GM03348 (cell line): ENCODE measurements around the gene GPR151.
"Not testable (repeated sequence)": the region's sequence is repeated elsewhere in the genome, so short reads cannot be mapped to it uniquely, and the experiment has no call there.

Experiments used
- DNase-seq: peaks from one replicate; pipeline ENCODE4 v3.0.0; 2012; ENCODE audit warnings: low spot score

GPR151 gene

GRCh38 chr5:146516151-146516475 is at the start of gene GPR151:
Gene GPR151 (minus strand): TSS chr5:146516190. CDS start chr5:146516113, 77 bp downstream.
- no peak for DNase-seq

GRCh38 chr5:146564007-146564762 is 48.2 kb upstream of the GPR151 start:
- DNase-seq = no peak

GRCh38 chr5:146562461-146562860 is 46.5 kb upstream of the GPR151 start:
- DNase-seq = no peak

- DNase-seq = no peak
Measured at GRCh38 chr5:146561711-146562110, 45.7 kb upstream of the GPR151 start.

- peak; percentile 37 for DNase-seq
Measured at GRCh38 chr5:146560205-146560812, 44.3 kb upstream of the GPR151 start.

GRCh38 chr5:146556884-146557283 is 40.9 kb upstream of the GPR151 start:
- not testable (repeated sequence) for DNase-seq

GRCh38 chr5:146553446-146553845 is 37.5 kb upstream of the GPR151 start:
- DNase-seq = no peak

- no peak for DNase-seq
Measured at GRCh38 chr5:146549615-146550014, 33.6 kb upstream of the GPR151 start.

- no peak for DNase-seq
Measured at GRCh38 chr5:146548781-146549449, 32.9 kb upstream of the GPR151 start.

- no peak for DNase-seq
Measured at GRCh38 chr5:146544232-146544631, 28.2 kb upstream of the GPR151 start.

GRCh38 chr5:146541958-146542849 is 26.2 kb upstream of the GPR151 start:
- DNase-seq = peak; percentile 77

GRCh38 chr5:146540414-146540813 is 24.4 kb upstream of the GPR151 start:
- DNase-seq = no peak

- DNase-seq = no peak
Measured at GRCh38 chr5:146539973-146540372, 24.0 kb upstream of the GPR151 start.

GRCh38 chr5:146538432-146538831 is 22.4 kb upstream of the GPR151 start:
- DNase-seq = no peak

- DNase-seq = no peak
Measured at GRCh38 chr5:146533882-146534281, 17.9 kb upstream of the GPR151 start.

- DNase-seq = peak; percentile 68
Measured at GRCh38 chr5:146533260-146533857, 17.4 kb upstream of the GPR151 start.

- no peak for DNase-seq
Measured at GRCh38 chr5:146529984-146530383, 14.0 kb upstream of the GPR151 start.

GRCh38 chr5:146528236-146528635 is 12.2 kb upstream of the GPR151 start:
- DNase-seq = no peak

GRCh38 chr5:146527785-146528184 is 11.8 kb upstream of the GPR151 start:
- no peak for DNase-seq

- no peak for DNase-seq
Measured at GRCh38 chr5:146523698-146524097, 7.7 kb upstream of the GPR151 start.

- no peak for DNase-seq
Measured at GRCh38 chr5:146521403-146522106, 5.6 kb upstream of the GPR151 start.
